Transverse colon (tissue), 4 donors: ENCODE results near the gene NEU1. TPM values are rescaled to one million over a fixed set of nuclear protein-coding genes. Genes with fewer than 3 reads are reported as not detected.

Experiments used
- DNase-seq: peaks from one replicate; pipeline ENCODE4 v3.0.0-alpha.2; 2019
- H3K27ac ChIP-seq, 4 donors: fragments of 200-600 bp; sonication (generic); 2 replicates each; pipeline ENCODE4 v1.5.1; 2016 to 2018; ENCODE audit warnings: inconsistent platforms in 4 of 4
- H3K27me3 ChIP-seq: fragments of 200-600 bp; sonication (generic); 2 replicates; pipeline ENCODE4 v1.5.1; 2017; ENCODE audit warnings: inconsistent platforms
- H3K36me3 ChIP-seq, 4 donors: fragments of 200-600 bp; sonication (generic); 2 replicates each; pipeline ENCODE4 v1.5.1; 2017 to 2019; ENCODE audit warnings: inconsistent platforms in 4 of 4
- H3K4me1 ChIP-seq, 4 donors: fragments of 200-600 bp; sonication (generic); 2 replicates each; pipeline ENCODE4 v1.5.1; 2017 to 2020; ENCODE audit warnings: inconsistent platforms in 4 of 4
- H3K4me3 ChIP-seq, 4 donors: fragments of 200-600 bp; sonication (generic); 1 replicate in 1 of 4; 2 replicates in 3 of 4; pipeline versions ENCODE4 v1.5.1 to v1.6.1; 2017 to 2019; ENCODE audit warnings: inconsistent platforms in 4 of 4
- H3K9me3 ChIP-seq, 2 donors: fragments of 200-600 bp; sonication (generic); 2 replicates each; pipeline ENCODE4 v1.5.1; 2017 to 2019; ENCODE audit warnings: inconsistent platforms in 2 of 2
- EP300 ChIP-seq: sonication (generic); formaldehyde crosslinking; IDR thresholded peaks from one replicate; pipeline ENCODE4 v1.6.1; 2017; ENCODE audit warnings: antibody characterized with exemption, low read depth
- POLR2A ChIP-seq: fragments of 450-650 bp; IDR thresholded peaks from one replicate; pipeline ENCODE4 v1.6.1; 2016; ENCODE audit warnings: antibody characterized with exemption, mild to moderate bottlenecking, moderate library complexity
- POLR2AphosphoS5 ChIP-seq, 3 donors: sonication (generic); formaldehyde crosslinking; IDR thresholded peaks; one replicate each; pipeline ENCODE4 v1.6.1; 2016; ENCODE audit warnings: antibody characterized with exemption in 3 of 3
- WGBS, 2 donors: methylation state at CpG; one replicate each; pipeline ENCODE4 v1.1.5; 2018; ENCODE audit warnings: low coverage in 1 of 2; 5-methylcytosine and 5-hydroxymethylcytosine counted together
- in situ Hi-C, 4 donors: fragments of 200-750 bp; cut with MboI; loops; one replicate each; pipeline versions ENCODE4 v1.15.0 to v1.15.1; 2017; ENCODE audit warnings: low sequenced_read_pairs in 3 of 4, low pct_ligation_motif_present in 1 of 4, low pct_unique_long_range_greater_than_20kb in 1 of 4
- intact Hi-C: fragments of 100-400 bp; cut with DNase I; formaldehyde crosslinking; loops from one replicate; pipeline ENCODE4 v1.15.1; 2023; ENCODE audit warnings: low total_unique reads
- total RNA-seq, 4 donors: library from RNA; depleted of rRNA; stranded (reverse); fragments of >200 nt; gene quantifications; one replicate each; pipeline ENCODE4 v1.1.0, GENCODE V29; 2016
- TF ChIP-seq, protein P1 (sequence below), 5 experiments: fragments of 200-600 bp in 3 of 5; fragments of 450-650 bp in 2 of 5; sonication (generic) in 3 of 5; IDR thresholded peaks; 1 replicate in 2 of 5; 2 replicates in 3 of 5; pipeline ENCODE4 v1.5.1; 2016 to 2017; ENCODE audit warnings: antibody characterized with exemption in 5 of 5, inconsistent platforms in 3 of 5, mild to moderate bottlenecking in 2 of 5, moderate library complexity in 1 of 5

The NEU1 gene
- total RNA-seq, 4 donors from 2014 or later = 21.1 to 88.7 (median 65.4) TPM

DNA sequence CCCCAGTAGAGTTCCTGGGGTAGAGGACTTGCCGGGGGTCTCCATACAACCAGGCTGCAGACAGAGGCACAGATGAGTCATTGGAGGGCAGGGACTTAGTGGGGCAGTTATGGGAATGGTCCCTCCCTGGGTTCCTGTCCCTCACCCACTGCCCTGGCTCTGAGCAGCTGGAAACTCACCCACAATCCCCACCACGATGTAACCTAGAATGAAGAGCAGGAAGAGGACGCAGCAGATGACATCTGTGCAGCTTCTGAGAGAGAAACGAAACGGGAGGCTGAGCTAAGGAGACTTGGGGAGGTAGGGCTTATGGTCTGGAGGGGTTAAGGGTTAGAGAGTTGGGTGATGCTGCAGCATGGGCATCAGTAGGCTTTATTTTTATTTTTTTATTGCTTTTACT is 13.3 kb upstream of the NEU1 start:
- in situ Hi-C loops = no loop called here

DNA sequence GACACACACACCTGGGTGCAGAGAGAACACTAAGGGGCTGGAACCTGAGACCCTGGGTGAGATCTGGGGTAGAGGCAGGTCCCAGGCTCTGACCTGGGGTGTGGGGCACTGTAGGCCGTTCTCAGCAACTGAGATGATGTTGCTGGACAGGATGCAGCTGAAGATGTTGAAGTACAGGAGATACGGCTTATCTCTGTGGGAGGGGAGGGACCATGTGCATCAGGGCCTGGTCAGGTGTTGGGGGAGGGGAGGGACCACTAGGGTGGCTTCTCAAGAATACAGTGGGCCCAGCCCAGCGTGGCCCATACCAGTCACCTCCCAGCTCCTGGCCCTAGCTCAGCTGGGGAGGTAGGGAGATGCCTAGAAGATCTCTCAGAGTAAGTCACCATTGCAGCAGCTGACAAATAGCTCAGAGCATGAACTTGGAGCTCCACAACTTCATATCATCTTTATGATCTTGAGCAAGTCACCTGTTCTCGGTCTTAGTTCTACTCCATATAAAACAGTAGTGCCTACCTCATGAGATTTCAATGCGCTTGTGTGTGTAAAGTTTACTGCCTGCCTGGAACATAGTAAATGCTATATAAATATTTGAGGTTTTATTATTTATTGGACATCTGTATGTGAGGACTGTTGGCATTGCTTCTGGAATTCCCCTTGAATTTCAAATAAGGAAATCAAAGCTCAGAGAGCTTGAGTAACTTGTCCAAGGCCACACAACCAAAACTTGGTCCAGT is 12.4 kb upstream of the NEU1 start:
- no peak overlapping the region for H3K4me3 ChIP-seq
- WGBS, 2 donors = 53% methylated on average over 5 of the region's 5 CpGs; no CpG with 5 or more reads in 1 of the 2 donors
- TF ChIP-seq EP300 (no peak), POLR2AphosphoS5 (IDR thresholded peaks at IDR 0.05) (no peak), POLR2A (no peak)
- TF ChIP-seq, protein P1, sequence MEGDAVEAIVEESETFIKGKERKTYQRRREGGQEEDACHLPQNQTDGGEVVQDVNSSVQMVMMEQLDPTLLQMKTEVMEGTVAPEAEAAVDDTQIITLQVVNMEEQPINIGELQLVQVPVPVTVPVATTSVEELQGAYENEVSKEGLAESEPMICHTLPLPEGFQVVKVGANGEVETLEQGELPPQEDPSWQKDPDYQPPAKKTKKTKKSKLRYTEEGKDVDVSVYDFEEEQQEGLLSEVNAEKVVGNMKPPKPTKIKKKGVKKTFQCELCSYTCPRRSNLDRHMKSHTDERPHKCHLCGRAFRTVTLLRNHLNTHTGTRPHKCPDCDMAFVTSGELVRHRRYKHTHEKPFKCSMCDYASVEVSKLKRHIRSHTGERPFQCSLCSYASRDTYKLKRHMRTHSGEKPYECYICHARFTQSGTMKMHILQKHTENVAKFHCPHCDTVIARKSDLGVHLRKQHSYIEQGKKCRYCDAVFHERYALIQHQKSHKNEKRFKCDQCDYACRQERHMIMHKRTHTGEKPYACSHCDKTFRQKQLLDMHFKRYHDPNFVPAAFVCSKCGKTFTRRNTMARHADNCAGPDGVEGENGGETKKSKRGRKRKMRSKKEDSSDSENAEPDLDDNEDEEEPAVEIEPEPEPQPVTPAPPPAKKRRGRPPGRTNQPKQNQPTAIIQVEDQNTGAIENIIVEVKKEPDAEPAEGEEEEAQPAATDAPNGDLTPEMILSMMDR (IDR thresholded peaks at IDR 0.05) = no peak
- intact Hi-C loops = no loop called here
- DNase-seq = no peak
- H3K4me1 ChIP-seq = peaks cover 14 to 33% (median 31%) of the 10 kb centered on the region in 4 donors
- H3K36me3 ChIP-seq = peaks cover 0 to 4% (median 0%) of the 10 kb centered on the region in 4 donors
- no peaks in the 10 kb centered on the region for H3K9me3 ChIP-seq
- H3K27me3 ChIP-seq = no peaks in the 10 kb centered on the region
- H3K27ac ChIP-seq = peak overlapping the region; percentile 86 to 96 (median 92)
- in situ Hi-C loops = no loop called here

More for the DNA sequence above, 13.3 kb upstream of the NEU1 start:
- 51% methylated on average over 5 of the region's 5 CpGs; no CpG with 5 or more reads in 1 of the 2 donors for WGBS, 2 donors
- no peak for TF ChIP-seq POLR2AphosphoS5 (IDR thresholded peaks at IDR 0.05)
- TF ChIP-seq POLR2A = no peak
- TF ChIP-seq, protein P1 (IDR thresholded peaks at IDR 0.05) = no peak
- no peak for TF ChIP-seq EP300
- intact Hi-C loops = no loop called here
- peaks cover 14 to 36% (median 32%) of the 10 kb centered on the region in 4 donors for H3K4me1 ChIP-seq
- peak overlapping the region; percentile 86 to 96 (median 92) for H3K27ac ChIP-seq
- H3K9me3 ChIP-seq = no peaks in the 10 kb centered on the region
- H3K27me3 ChIP-seq = no peaks in the 10 kb centered on the region
- peak overlapping the region in 1 of 4 donors; percentile 47 for H3K4me3 ChIP-seq
- DNase-seq = no peak
- peaks cover 0 to 8% (median 2%) of the 10 kb centered on the region in 4 donors for H3K36me3 ChIP-seq

DNA sequence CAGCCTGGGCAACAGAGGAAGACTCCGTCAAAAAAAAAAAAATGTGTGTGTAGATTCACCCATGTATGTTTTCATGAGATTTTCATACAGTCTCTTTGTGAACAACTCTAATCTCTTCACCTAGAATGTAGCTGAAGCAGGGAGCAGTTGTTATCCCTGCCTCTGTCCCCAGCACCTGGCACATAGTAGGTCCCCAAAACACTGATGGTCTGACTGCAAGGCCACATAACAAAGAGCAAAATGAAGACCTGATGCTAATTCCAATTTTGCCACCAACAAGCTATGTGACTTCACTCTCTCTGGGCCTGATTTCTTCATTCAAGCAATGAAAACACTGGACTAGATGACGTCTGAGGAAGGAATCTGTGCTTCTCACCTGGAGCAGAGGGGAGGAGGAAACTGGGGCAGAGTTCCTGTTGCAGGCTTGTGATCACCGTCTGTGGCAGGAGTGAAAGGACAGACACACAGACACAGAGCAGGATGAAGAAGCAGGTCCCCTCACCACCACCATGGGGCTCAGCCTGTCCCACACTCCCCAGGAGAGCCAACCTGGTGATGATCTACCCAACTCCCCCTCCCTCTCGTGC is 11.6 kb upstream of the NEU1 start:
- 56 to 83% methylated on average over 1 to 4 of the region's 4 CpGs for WGBS, 2 donors
- Histone ChIP-seq H3K27me3 (no peaks in the 10 kb centered on the region), H3K36me3 (no peaks in the 10 kb centered on the region), H3K4me1 (peaks cover 14 to 28% (median 23%) of the 10 kb centered on the region in 4 donors), H3K9me3 (no peaks in the 10 kb centered on the region), H3K4me3 (no peak overlapping the region), H3K27ac (peak overlapping the region; percentile 54 to 89 (median 60))
- in situ Hi-C loops = no loop called here
- no peak for TF ChIP-seq EP300
- intact Hi-C loops = no loop called here
- no peak for DNase-seq

DNA sequence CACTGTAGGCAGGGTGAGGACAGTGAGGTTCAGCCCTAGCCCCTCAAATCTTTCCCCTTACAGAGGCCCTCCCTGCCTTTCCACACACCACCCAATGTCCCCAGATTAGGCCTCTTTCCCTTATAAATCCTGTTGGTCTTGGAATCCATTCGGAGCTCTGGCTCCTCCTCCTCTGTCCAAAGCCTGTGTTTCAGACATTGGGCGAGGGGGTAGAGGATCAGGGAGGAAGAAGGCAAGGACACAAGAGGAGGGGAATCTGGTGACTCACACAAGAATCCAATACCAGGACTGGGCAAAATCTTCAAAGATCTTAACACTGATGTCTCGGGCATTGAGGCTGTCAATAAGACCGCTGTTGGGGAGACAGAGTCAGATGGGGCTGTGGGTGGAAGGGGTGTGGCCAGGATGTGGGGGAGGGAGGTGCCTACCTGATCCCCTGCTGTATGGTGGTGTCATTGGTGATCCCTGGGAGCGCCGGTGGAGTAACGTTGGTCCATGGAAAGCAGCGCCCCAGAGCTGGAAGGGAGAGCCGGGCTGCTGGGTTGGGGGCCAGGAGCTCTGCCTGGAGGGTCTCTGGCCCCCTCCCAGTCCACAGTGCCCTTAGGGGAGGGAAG is 8.5 kb upstream of the NEU1 start:
- no peak overlapping the region for H3K27ac ChIP-seq
- H3K27me3 ChIP-seq = no peaks in the 10 kb centered on the region
- H3K4me1 ChIP-seq = peaks cover 14 to 18% (median 16%) of the 10 kb centered on the region in 4 donors
- no peak for DNase-seq
- no peak overlapping the region for H3K4me3 ChIP-seq
- WGBS, 2 donors = 53 to 64% methylated on average over 3 to 9 of the region's 9 CpGs
- intact Hi-C loops (no loop called here), in situ Hi-C loops (no loop called here)
- H3K36me3 ChIP-seq = peaks cover 0 to 4% (median 0%) of the 10 kb centered on the region in 4 donors
- TF ChIP-seq, protein P1 (IDR thresholded peaks at IDR 0.05) = no peak
- H3K9me3 ChIP-seq = no peaks in the 10 kb centered on the region
